H9 (cell line): ENCODE data around the gene SOX15. TPM values are rescaled to one million over a fixed set of nuclear protein-coding genes. Genes with fewer than 3 reads are reported as not detected.

Source experiments
- DNase-seq: peaks from one replicate; pipeline ENCODE4 v3.0.0-alpha.2; 2017
- H2AFZ ChIP-seq: one replicate; pipeline ENCODE4 v1.6.1; 2013; ENCODE audit warnings: mild to moderate bottlenecking, low read length, control low read depth, moderate library complexity
- H2AK5ac ChIP-seq: 2 replicates; pipeline ENCODE4 v1.6.1; 2013; ENCODE audit warnings: low read length, control low read depth, mixed read lengths; ENCODE audit not compliant: insufficient read length
- H2BK120ac ChIP-seq: one replicate; pipeline ENCODE4 v1.6.1; 2013; ENCODE audit warnings: low read depth, mild to moderate bottlenecking, low read length, control low read depth, inconsistent platforms; ENCODE audit not compliant: poor library complexity, severe bottlenecking
- H2BK12ac ChIP-seq: 2 replicates; pipeline ENCODE4 v1.6.1; 2013; ENCODE audit warnings: low read length, control low read depth, mixed read lengths, low read depth; ENCODE audit not compliant: insufficient read length
- H2BK15ac ChIP-seq: 2 replicates; pipeline ENCODE4 v1.6.1; 2013; ENCODE audit warnings: low read depth, low read length, control low read depth
- H2BK20ac ChIP-seq: one replicate; pipeline ENCODE4 v1.6.1; 2013; ENCODE audit warnings: low read depth, mild to moderate bottlenecking, low read length, control low read depth, inconsistent platforms; ENCODE audit not compliant: poor library complexity, severe bottlenecking
- H2BK5ac ChIP-seq: 2 replicates; pipeline ENCODE4 v1.6.1; 2013; ENCODE audit warnings: low read length, control low read depth, mixed read lengths; ENCODE audit not compliant: insufficient read length
- H3K14ac ChIP-seq: 2 replicates; pipeline ENCODE4 v1.6.1; 2013; ENCODE audit warnings: low read length, control low read depth; ENCODE audit not compliant: insufficient read depth
- H3K18ac ChIP-seq: 2 replicates; pipeline ENCODE4 v1.6.1; 2013; ENCODE audit warnings: low read depth, mild to moderate bottlenecking, mixed read lengths, low read length, control low read depth; ENCODE audit not compliant: insufficient read length
- H3K23ac ChIP-seq: 2 replicates; pipeline ENCODE4 v1.6.1; 2013; ENCODE audit warnings: low read length, control low read depth, mixed read lengths, low read depth; ENCODE audit not compliant: insufficient read length
- H3K23me2 ChIP-seq: 2 replicates; pipeline ENCODE4 v1.6.1; 2013; ENCODE audit warnings: low read depth, mild to moderate bottlenecking, mixed read lengths, low read length, control low read depth; ENCODE audit not compliant: insufficient read length, poor library complexity, severe bottlenecking
- H3K27ac ChIP-seq: 2 replicates; pipeline ENCODE4 v1.5.1; 2013; ENCODE audit warnings: low read length, control low read depth, mixed read lengths, low read depth; ENCODE audit not compliant: insufficient read length
- H3K27me3 ChIP-seq: 2 replicates; pipeline ENCODE4 v1.6.1; 2013; ENCODE audit warnings: low read length, control low read depth, inconsistent platforms; ENCODE audit not compliant: insufficient read depth
- H3K4ac ChIP-seq: 2 replicates; pipeline ENCODE4 v1.6.1; 2013; ENCODE audit warnings: low read depth, mild to moderate bottlenecking, control low read depth, inconsistent platforms, low read length, moderate library complexity
- H3K4me1 ChIP-seq: 2 replicates; pipeline ENCODE4 v1.6.1; 2013; ENCODE audit warnings: low read length, control low read depth, inconsistent platforms; ENCODE audit not compliant: insufficient read depth
- H3K4me2 ChIP-seq: 2 replicates; pipeline ENCODE4 v1.6.1; 2013; ENCODE audit warnings: low read length, control low read depth, mixed read lengths; ENCODE audit not compliant: insufficient read length, insufficient read depth
- H3K56ac ChIP-seq: 2 replicates; pipeline ENCODE4 v1.6.1; 2013; ENCODE audit warnings: low read depth, mild to moderate bottlenecking, mixed read lengths, low read length, control low read depth; ENCODE audit not compliant: insufficient read length
- H3K79me1 ChIP-seq: 2 replicates; pipeline ENCODE4 v1.6.1; 2013; ENCODE audit warnings: low read depth, mild to moderate bottlenecking, moderate library complexity, low read length, control low read depth, inconsistent platforms; ENCODE audit not compliant: insufficient read depth, poor library complexity, severe bottlenecking
- H3K79me2 ChIP-seq: 2 replicates; pipeline ENCODE4 v1.6.1; 2013; ENCODE audit warnings: low read length, control low read depth, inconsistent platforms; ENCODE audit not compliant: insufficient read depth
- H3K9ac ChIP-seq: 2 replicates; pipeline ENCODE4 v1.6.1; 2013; ENCODE audit warnings: low read length, control low read depth, mixed read lengths; ENCODE audit not compliant: insufficient read length; ENCODE audit errors: extremely low read depth
- H3K9me3 ChIP-seq: one replicate; pipeline ENCODE4 v1.6.1; 2013; ENCODE audit warnings: low read depth, low read length, inconsistent platforms; ENCODE audit not compliant: control insufficient read depth
- H3T11ph ChIP-seq: one replicate; pipeline ENCODE4 v1.6.1; 2013; ENCODE audit warnings: mild to moderate bottlenecking, low read length, control low read depth, inconsistent platforms
- H4K20me1 ChIP-seq: one replicate; pipeline ENCODE4 v1.6.1; 2013; ENCODE audit not compliant: control insufficient read depth, insufficient read length, insufficient read depth
- H4K5ac ChIP-seq: 2 replicates; pipeline ENCODE4 v1.6.1; 2013; ENCODE audit warnings: low read depth, mild to moderate bottlenecking, mixed read lengths, low read length, control low read depth; ENCODE audit not compliant: insufficient read length
- H4K8ac ChIP-seq: replicated peaks from 2 replicates; pipeline ENCODE4 v1.6.1; 2013; ENCODE audit warnings: low read length, control low read depth, mixed read lengths, low read depth; ENCODE audit not compliant: insufficient read length
- H4K91ac ChIP-seq: 2 replicates; pipeline ENCODE4 v1.6.1; 2013; ENCODE audit warnings: low read depth, mild to moderate bottlenecking, moderate library complexity, mixed read lengths, low read length, control low read depth; ENCODE audit not compliant: insufficient read length
- H3K27ac Mint-ChIP-seq, 3 experiments: 2 replicates in 2 of 3; 3 replicates in 1 of 3; pipeline ENCODE4 v1.8.0; 2020 to 2021; ENCODE audit warnings: mixed read lengths in 3 of 3, mild to moderate bottlenecking in 1 of 3, moderate library complexity in 1 of 3
- H3K27me3 Mint-ChIP-seq: 2 replicates; pipeline ENCODE4 v1.8.0; 2021; ENCODE audit warnings: low read depth, mild to moderate bottlenecking, moderate library complexity, mixed read lengths
- H3K36me3 Mint-ChIP-seq, 3 experiments: 2 replicates in 2 of 3; 3 replicates in 1 of 3; pipeline ENCODE4 v1.8.0; 2020 to 2021; ENCODE audit warnings: low read depth in 3 of 3, mixed read lengths in 3 of 3; ENCODE audit not compliant: insufficient read depth in 1 of 3
- H3K4me1 Mint-ChIP-seq, 2 experiments: 2 replicates each; pipeline ENCODE4 v1.8.0; 2020; ENCODE audit warnings: mixed read lengths in 2 of 2
- H3K4me3 Mint-ChIP-seq, 2 experiments: 2 replicates in 1 of 2; 3 replicates in 1 of 2; pipeline ENCODE4 v1.8.0; 2020 to 2021; ENCODE audit warnings: mild to moderate bottlenecking in 2 of 2, mixed read lengths in 2 of 2, moderate library complexity in 1 of 2
- H3K9me3 Mint-ChIP-seq, 2 experiments: 2 replicates in 1 of 2; 3 replicates in 1 of 2; pipeline ENCODE4 v1.8.0; 2020; ENCODE audit warnings: mild to moderate bottlenecking in 2 of 2, mixed read lengths in 2 of 2, moderate library complexity in 1 of 2
- CTCF ChIP-seq: fragments of 200-600 bp; sonication (generic); conservative IDR thresholded peaks from 3 replicates; pipeline ENCODE4 v1.8.0; 2021; ENCODE audit warnings: antibody characterized with exemption, mild to moderate bottlenecking
- WGBS: extraction: QIAGEN DNeasy Blood & Tissue Kit; methylation state at CpG from one replicate; pipeline ENCODE4 v1.1.7; 2013; ENCODE audit warnings: missing lambda C conversion rate, low lambda C conversion rate, mixed read lengths; ENCODE audit not compliant: insufficient read length; ENCODE audit errors: extremely low coverage; 5-methylcytosine and 5-hydroxymethylcytosine counted together
- total RNA-seq: library from RNA; stranded (reverse); gene quantifications from 2 replicates; pipeline ENCODE4 v1.2.1, GENCODE V29; 2021

SOX15 gene
- total RNA-seq, 1 experiment from 2014 or later = 7.7 TPM

GRCh38 chr17:7633093-7633492 lies 43.2 kb upstream of the SOX15 start:
- Histone ChIP-seq H4K20me1 (no peaks in the 10 kb centered on the region), H3K79me1 (no peaks in the 10 kb centered on the region), H2BK120ac (no peak overlapping the region), H3K18ac (no peak overlapping the region), H3K14ac (no peak overlapping the region), H2BK20ac (no peak overlapping the region), H2BK12ac (no peak overlapping the region), H3K4me1 (peaks cover 2% of the 10 kb centered on the region; the same call in 1 of the 2 replicates), H3K9me3 (no peaks in the 10 kb centered on the region), H2AFZ (no peak overlapping the region), H3T11ph (no peak overlapping the region), H3K23ac (no peak overlapping the region), H2BK5ac (no peak overlapping the region), H3K4me2 (no peak overlapping the region), H2AK5ac (no peak overlapping the region), H3K4ac (no peak overlapping the region), H4K8ac (no peak overlapping the region), H3K9ac (no peak overlapping the region), H3K79me2 (no peaks in the 10 kb centered on the region), H3K56ac (no peak overlapping the region), H3K23me2 (no peaks in the 10 kb centered on the region), H3K27me3 (no peaks in the 10 kb centered on the region), H4K5ac (no peak overlapping the region), H3K27ac (no peak overlapping the region), H2BK15ac (no peak overlapping the region), H4K91ac (no peak overlapping the region)
- Mint-ChIP-seq H3K36me3 (no peaks in the 10 kb centered on the region), H3K4me1 (peaks cover 26 to 38% of the 10 kb centered on the region in 2 experiments), H3K27ac (peak overlapping the region in 2 of 3 experiments; percentile 25 to 74; a peak in 1 of 7 replicates), H3K9me3 (no peaks in the 10 kb centered on the region), H3K4me3 (no peak overlapping the region), H3K27me3 (peaks cover 3% of the 10 kb centered on the region; the same call in 1 of the 2 replicates)
- WGBS = no CpG with 5 or more reads among the region's 2 CpGs
- TF ChIP-seq CTCF = no peak; the same call in 2 of the 3 replicates
- DNase-seq = peak; percentile 50
